HUDEP-2 (cell line): ENCODE measurements around the gene RHOBTB1.
"Not testable (repeated sequence)": the region's sequence is repeated elsewhere in the genome, so short reads cannot be mapped to it uniquely, and the experiment has no call there.

Experiments
- DNase-seq, 76 experiments: peaks; one replicate each; lab custom pipeline; 2025; ENCODE audit not compliant: unreplicated experiment in 76 of 76; lab: John Stamatoyannopoulos, UW

The RHOBTB1 gene

GRCh38 chr10:60870803-60871202 lies 73.2 kb downstream of the RHOBTB1 start:
- DNase-seq: no peak

GRCh38 chr10:60870416-60870728 lies 73.6 kb downstream of the RHOBTB1 start:
- DNase-seq: no peak

DNA sequence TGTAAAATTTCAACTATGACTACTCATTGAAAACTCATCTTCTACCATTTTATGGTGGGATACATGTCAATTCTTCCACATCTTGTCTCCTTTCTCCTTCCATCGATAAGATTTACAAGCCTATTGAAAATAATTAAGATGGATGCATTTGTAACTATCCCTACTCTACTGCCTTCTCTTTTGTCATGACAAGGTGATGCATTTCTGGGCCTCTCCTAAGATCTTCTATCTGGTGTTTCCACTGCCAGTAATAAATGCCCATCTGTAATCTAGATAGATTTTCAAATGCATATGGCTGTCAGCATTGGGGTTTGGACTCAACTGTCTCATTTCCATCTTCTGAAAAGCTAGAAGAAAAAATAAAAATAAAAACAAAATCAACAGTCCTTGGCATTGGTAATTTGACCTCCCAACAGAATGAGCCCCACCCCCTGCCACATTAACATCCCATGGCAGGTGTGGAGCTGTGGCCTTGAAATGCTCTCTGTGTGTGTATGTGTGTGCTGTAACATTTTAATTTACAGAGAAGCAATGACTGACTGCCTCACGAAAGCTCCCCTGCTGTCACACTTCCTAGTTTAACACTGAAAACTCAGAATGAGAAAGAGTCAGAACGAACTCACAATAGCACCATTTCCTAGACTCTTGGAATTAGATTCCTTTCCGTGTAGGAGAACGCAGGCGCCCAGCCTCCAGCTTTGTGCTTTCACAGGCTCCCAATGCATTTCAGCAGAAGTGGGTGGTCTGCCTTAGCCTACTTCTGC lies 74.2 kb downstream of the RHOBTB1 start:
- no peak for DNase-seq

DNA sequence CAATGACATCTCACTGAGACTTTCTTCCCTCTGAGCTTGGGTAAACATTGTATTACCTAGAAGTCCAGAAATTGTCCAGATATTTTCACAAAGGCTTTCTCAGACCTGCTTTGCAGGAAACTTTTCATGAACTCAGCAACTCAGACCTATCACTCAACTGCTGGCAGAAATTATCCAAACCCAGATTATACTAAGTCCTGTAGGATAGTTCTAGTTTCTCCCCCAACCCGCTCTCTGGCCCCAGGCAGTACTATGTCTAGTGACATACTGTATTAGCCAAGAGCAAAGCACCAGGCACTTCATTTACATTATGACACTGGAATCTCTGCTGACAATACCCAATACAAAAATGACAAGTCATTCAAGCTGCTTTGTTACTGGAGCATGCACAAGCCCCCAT lies 75.0 kb downstream of the RHOBTB1 start:
- no peak for DNase-seq

- no peak for DNase-seq
Observed at GRCh38 chr10:60865198-60865783, 78.7 kb downstream of the RHOBTB1 start.

DNA sequence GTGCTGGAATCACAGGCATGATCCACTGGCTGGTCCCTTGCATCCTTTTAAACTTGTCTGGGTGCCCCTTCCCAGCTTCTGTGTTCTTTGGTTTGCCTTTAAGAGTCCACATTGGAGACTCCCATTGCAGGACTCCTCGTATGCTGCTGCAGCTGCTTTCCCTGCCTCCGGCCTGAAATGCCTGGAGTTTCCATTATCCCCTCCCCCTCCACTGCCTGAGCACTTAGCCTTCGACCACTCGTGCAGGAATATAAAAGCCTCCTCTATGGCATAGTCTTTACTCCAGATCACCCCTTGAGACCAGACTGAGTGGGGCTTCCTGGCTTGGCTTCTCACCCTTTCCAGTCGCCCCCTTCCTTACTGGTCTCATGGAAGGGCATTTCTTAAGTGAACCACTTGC lies 80.2 kb downstream of the RHOBTB1 start:
- DNase-seq: no peak

- DNase-seq: no peak
Observed at GRCh38 chr10:60862517-60862916, 81.5 kb downstream of the RHOBTB1 start.

DNA sequence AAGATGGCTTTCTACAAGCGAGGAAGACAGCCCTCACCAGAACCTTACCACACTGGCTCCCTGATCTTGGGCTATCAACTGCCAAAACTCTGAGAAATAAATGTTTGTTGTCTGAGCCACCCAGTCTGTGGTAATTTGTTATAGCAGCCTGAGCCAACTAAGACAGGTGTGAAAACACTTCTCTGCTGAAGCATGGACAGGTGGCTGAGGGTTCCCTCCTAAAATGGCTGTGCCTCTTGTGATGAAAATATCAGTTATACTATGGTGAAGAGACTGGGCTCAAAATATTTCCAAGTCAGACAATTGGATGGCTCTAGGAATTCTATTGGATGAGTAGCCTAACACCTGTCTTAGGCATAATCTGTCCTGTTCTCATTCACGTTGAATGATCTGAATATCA lies 87.6 kb downstream of the RHOBTB1 start:
- DNase-seq: no peak

GRCh38 chr10:60853637-60854036 lies 90.3 kb downstream of the RHOBTB1 start:
- no peak for DNase-seq

GRCh38 chr10:60853107-60853506 lies 90.9 kb downstream of the RHOBTB1 start:
- no peak for DNase-seq

- no peak for DNase-seq
Observed at GRCh38 chr10:60849740-60850139, 94.2 kb downstream of the RHOBTB1 start.

GRCh38 chr10:60849217-60849616 lies 94.8 kb downstream of the RHOBTB1 start:
- DNase-seq: no peak

DNA sequence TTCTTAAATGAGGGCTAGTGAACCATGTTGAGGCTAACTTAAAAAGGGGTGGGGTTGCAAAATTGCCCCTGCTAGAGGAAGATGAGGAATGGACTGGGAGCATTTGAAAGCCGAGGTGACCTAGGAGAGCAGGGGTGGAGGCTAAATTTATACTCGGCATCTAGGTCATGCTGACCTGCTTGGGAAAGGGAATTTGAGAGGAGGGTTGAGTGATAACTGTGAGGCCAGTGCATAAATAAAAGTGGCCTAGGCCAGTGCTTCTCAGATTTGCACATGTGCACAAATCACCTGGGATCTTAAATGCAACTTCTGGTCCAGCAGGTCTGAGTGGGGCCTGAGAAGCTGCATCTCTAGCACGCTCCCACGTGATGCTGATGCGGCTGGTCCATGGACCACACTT lies 95.3 kb downstream of the RHOBTB1 start:
- DNase-seq: no peak

- DNase-seq: no peak
Observed at GRCh38 chr10:60848126-60848525, 95.9 kb downstream of the RHOBTB1 start.

DNA sequence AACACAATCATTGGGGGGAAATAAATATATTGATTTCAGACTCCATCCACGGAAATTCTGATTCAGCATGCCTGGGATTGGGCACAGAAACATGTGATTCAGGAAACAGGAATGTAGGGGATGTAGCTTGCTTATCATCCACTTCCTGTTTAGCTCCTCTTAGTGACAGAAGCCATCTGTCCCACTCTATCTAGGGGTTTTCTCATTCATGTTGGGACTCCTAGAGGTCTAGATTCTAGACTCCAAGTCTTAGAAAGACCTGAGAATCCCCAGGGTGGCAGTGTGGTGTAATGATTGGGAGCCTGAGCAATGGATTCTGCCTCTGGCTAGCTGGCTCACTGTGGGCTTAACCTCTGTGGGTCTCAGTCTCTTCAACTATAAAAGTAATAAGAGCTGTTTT lies 97.8 kb downstream of the RHOBTB1 start:
- no peak for DNase-seq

GRCh38 chr10:60845038-60845437 lies 98.9 kb downstream of the RHOBTB1 start:
- no peak for DNase-seq

DNA sequence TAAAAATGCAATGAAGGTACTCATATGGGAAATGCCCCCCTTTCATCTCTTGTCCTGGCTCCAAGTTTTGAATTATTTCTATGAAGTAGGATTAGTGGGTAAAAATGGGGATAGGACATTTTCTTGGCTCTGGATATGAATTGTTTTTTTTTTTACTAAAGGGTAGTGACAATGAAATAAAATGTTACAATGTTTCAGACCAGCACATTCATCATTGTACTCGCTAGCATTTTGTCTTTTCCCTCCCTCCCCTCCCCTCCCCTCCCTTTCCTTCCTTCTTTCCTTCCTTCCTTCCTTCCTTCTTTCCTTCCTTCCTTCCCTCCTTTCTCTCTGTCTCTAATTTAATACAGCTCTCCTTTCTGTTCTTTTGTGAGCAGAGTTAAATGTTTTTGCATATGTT lies 101.3 kb downstream of the RHOBTB1 start:
- DNase-seq: no peak

GRCh38 chr10:60841227-60841626 lies 102.8 kb downstream of the RHOBTB1 start:
- not testable (repeated sequence) for DNase-seq

DNA sequence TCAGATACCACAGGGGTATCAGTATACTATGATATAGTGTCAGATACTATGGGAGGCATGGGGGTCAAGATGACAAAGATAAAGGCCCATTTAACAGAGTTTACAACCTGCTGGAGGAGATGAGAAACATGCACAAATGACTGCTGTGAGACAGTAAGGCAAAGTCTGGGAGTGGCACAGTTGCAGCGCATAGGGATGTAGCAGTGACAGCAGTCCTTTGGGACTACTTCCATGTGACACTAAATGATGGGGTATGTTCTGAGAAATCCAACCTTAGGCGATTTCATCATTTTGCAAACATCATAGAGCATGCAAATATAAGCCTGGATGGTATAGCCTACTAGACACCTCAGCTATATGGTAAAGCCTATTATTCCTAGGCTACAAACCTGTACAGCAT lies 108.9 kb downstream of the RHOBTB1 start:
- DNase-seq: no peak

- DNase-seq: no peak
Observed at GRCh38 chr10:60834401-60834800, 109.6 kb downstream of the RHOBTB1 start.

DNA sequence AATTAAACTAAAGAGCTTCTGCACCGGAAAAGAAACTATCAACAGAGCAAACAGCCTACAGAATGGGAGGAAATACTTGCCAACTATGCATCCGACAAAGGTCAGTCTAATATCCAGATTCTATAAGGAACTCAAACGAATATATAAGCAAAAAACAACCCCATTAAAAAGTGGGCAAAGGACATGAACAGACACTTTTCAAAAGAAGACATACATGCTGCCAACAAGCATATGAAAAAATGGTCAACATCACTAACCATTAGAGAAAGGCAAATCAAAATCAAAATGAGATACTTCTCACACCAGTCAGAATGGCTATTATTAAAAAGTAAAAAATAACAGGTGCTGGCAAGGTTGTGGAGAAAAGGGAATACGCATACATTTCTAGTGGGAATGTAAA lies 111.8 kb downstream of the RHOBTB1 start:
- DNase-seq: not testable (repeated sequence)

GRCh38 chr10:60828489-60828852 lies 115.5 kb downstream of the RHOBTB1 start:
- DNase-seq: peak in 6 of 76 experiments; percentile 15 to 53 (median 20)
